GM12878 (cell line): Measurements from ENCODE around the gene ACAP1. TPM values are rescaled to one million over a fixed set of nuclear protein-coding genes. Genes with fewer than 3 reads are reported as not detected.

Source experiments
- ATAC-seq: fragments of 200-7000 bp; cut with Tn5 transposase; 3 replicates; pipeline ENCODE4 v1.9.1; 2020; ENCODE audit warnings: mild to moderate bottlenecking, moderate library complexity
- BruUV-seq: library from RNA; stranded (reverse); fragments of 400-500 nt; replicated peaks from 2 replicates; lab custom pipeline; 2021; lab: Mats Ljungman, UMichigan
- CTCF ChIA-PET: fragments of 300-600 bp; sonication (Branson Sonifier 250); formaldehyde crosslinking; extraction: SDS; loops from one replicate; lab custom pipeline; 2021; ENCODE audit warnings: inconsistent platforms; lab: Yijun Ruan, JAX
- POLR2A ChIA-PET: fragments of 350-600 bp; formaldehyde crosslinking; extraction: SDS; loops from one replicate; lab custom pipeline; 2021; ENCODE audit warnings: inconsistent platforms; lab: Charles Lee
- RAD21 ChIA-PET: fragments of 300-600 bp; sonication (Branson Sonifier 250); formaldehyde crosslinking; loops from one replicate; lab custom pipeline; 2023; ENCODE audit warnings: antibody characterized with exemption; ENCODE audit not compliant: unreplicated experiment; lab: Charles Lee
- SMC1A ChIA-PET: fragments of 300-600 bp; sonication (Branson Sonifier 250); formaldehyde crosslinking; loops from one replicate; lab custom pipeline; 2023; ENCODE audit not compliant: unreplicated experiment, uncharacterized antibody; lab: Charles Lee
- DNase-seq: peaks from one replicate; pipeline ENCODE4 v3.0.0-alpha.2; 2011; ENCODE audit warnings: low read depth, low spot score
- FAIRE-seq: peaks from 3 replicates; lab custom pipeline; 2011; peaks lifted over from hg19 to GRCh38; lab: Jason Lieb, UNC
- H2AFZ ChIP-seq: 2 replicates; pipeline ENCODE4 v1.6.0; 2011; ENCODE audit warnings: low read depth, low read length, control low read depth; ENCODE audit not compliant: control insufficient read depth
- H3K27ac ChIP-seq: 2 replicates; pipeline ENCODE4 v1.5.1; 2011; ENCODE audit warnings: control low read depth; ENCODE audit not compliant: control insufficient read depth, insufficient read depth
- H3K27me3 ChIP-seq, 2 experiments: replicated peaks in 1 of 2; 2 replicates each; pipeline versions ENCODE4 v1.6.0 to v1.6.1; 2011; ENCODE audit warnings: low read length in 1 of 2; ENCODE audit not compliant: control insufficient read depth in 2 of 2, insufficient read depth in 2 of 2
- H3K36me3 ChIP-seq, 2 experiments: 2 replicates each; pipeline ENCODE4 v1.5.1; 2011; ENCODE audit warnings: low read length in 1 of 2; ENCODE audit not compliant: control insufficient read depth in 2 of 2, insufficient read depth in 2 of 2
- H3K4me1 ChIP-seq: 2 replicates; pipeline ENCODE4 v1.6.1; 2011; ENCODE audit warnings: mild to moderate bottlenecking, low read length, moderate library complexity, mixed read lengths; ENCODE audit not compliant: control insufficient read depth, insufficient read depth
- H3K4me2 ChIP-seq: 2 replicates; pipeline ENCODE4 v1.6.0; 2011; ENCODE audit warnings: control low read depth; ENCODE audit not compliant: control insufficient read depth, insufficient read depth
- H3K4me3 ChIP-seq: fragments of 200-600 bp; sonication (generic); 2 replicates; pipeline ENCODE4 v1.5.1; 2016
- H3K79me2 ChIP-seq: 2 replicates; pipeline ENCODE4 v1.6.0; 2011; ENCODE audit warnings: low read length; ENCODE audit not compliant: control insufficient read depth, insufficient read depth
- H3K9ac ChIP-seq: 2 replicates; pipeline ENCODE4 v1.8.0; 2011; ENCODE audit warnings: low read length, control low read depth, mixed read lengths; ENCODE audit not compliant: control insufficient read depth, insufficient read depth
- H3K9me3 ChIP-seq: replicated peaks from 3 replicates; pipeline ENCODE4 v1.5.1; 2011; ENCODE audit warnings: mild to moderate bottlenecking, low read length; ENCODE audit not compliant: control insufficient read depth, insufficient read depth
- H4K20me1 ChIP-seq: 2 replicates; pipeline ENCODE4 v1.6.0; 2011; ENCODE audit not compliant: control insufficient read depth, insufficient read depth
- CBFB ChIP-seq: IDR thresholded peaks from 2 replicates; pipeline ENCODE4 v1.6.1; 2016; ENCODE audit warnings: antibody characterized with exemption, low read depth
- CHD1 ChIP-seq: IDR thresholded peaks from 2 replicates; pipeline ENCODE4 v1.6.1; 2012; ENCODE audit warnings: low read depth, low read length, improper control_type of control experiment
- FOXK2 ChIP-seq: fragments of 450-650 bp; IDR thresholded peaks from 2 replicates; pipeline ENCODE4 v1.6.1; 2017; ENCODE audit warnings: mild to moderate bottlenecking, moderate library complexity
- KAT2A ChIP-seq: conservative IDR thresholded peaks from 2 replicates; pipeline ENCODE4 v1.6.1; 2011; ENCODE audit warnings: low read depth, low read length; ENCODE audit not compliant: control insufficient read depth
- RFX5 ChIP-seq: IDR thresholded peaks from 2 replicates; pipeline ENCODE4 v1.6.1; 2011; ENCODE audit warnings: low read depth, low read length, improper control_type of control experiment
- YY1 ChIP-seq: IDR thresholded peaks from 2 replicates; pipeline ENCODE4 v1.6.1; 2011; ENCODE audit warnings: low read depth, mild to moderate bottlenecking, low read length
- WGBS: methylation state at CpG from one replicate; pipeline ENCODE4 v1.1.6; 2016; ENCODE audit warnings: low lambda C conversion rate; ENCODE audit not compliant: insufficient replicate concordance, insufficient coverage; ENCODE audit errors: missing lambda C conversion rate; 5-methylcytosine and 5-hydroxymethylcytosine counted together
- in situ Hi-C: fragments of 300-500 bp; cut with MboI; formaldehyde crosslinking; loops from 9 replicates; pipeline ENCODE4 v1.14.3; 2018; ENCODE audit warnings: mixed read lengths
- intact Hi-C: fragments of 100-400 bp; cut with micrococcal nuclease; formaldehyde crosslinking; loops from one replicate; pipeline ENCODE4 v1.14.2; 2022; ENCODE audit not compliant: unreplicated experiment
- polyA plus RNA-seq, 11 experiments: library from polyadenylated mRNA; depleted of rRNA in 4 of 11; unstranded in 6 of 11; stranded (reverse) in 5 of 11; fragments of >200 nt; fragmentation: Nextera tagmentation in 4 of 11; fragmentation: Illumina TruSeq in 1 of 11; extraction: Ambion mirVana in 4 of 11; extraction: Trizol in 1 of 11; gene quantifications; 1 replicate in 1 of 11; 2 replicates in 10 of 11; pipeline versions ENCODE4 v1.2.1 to v1.2.3, GENCODE V29; 2011 to 2016; ENCODE audit warnings: inconsistent platforms in 2 of 11, missing spikeins in 2 of 11, low read depth in 1 of 11
- total RNA-seq, 4 experiments: library from RNA; depleted of rRNA in 3 of 4; stranded (reverse); fragments of >200 nt in 3 of 4; fragmentation: Illumina TruSeq in 1 of 4; extraction: Trizol in 1 of 4; gene quantifications; 2 replicates each; pipeline versions ENCODE4 v1.2.1 to v1.2.3, GENCODE V29; 2013 to 2021
- TF ChIP-seq, protein P1 (sequence below): fragments of 150-350 bp; IDR thresholded peaks from 2 replicates; pipeline ENCODE4 v1.6.1; 2014; ENCODE audit warnings: mild to moderate bottlenecking, low read depth, low read length

The ACAP1 gene
- total and polyA plus RNA-seq, 10 of the 15 experiments (the other 5 are each of a cell fraction or from before 2014, with no cell fraction given), result 5.7 to 245 (median 118) TPM

DNA sequence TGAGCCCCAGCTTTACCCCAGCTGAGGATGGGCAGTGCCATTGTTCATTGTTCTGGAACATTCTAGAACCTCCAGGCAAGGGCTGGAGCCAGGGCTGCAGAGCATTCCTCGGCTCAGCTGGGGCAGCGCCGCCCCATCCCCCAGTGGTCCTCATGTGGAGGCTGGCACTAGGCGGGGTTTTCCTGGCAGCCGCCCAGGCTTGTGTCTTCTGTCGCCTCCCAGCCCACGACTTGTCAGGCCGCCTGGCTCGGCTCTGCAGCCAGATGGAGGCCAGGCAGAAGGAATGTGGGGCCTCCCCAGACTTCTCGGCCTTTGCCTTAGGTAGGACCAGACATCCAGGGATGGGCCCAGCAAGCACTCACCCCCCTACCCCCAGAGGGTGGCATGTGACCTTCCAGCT, 18.7 kb downstream of the ACAP1 start, which contains the start of gene TMEM95:
TMEM95 (plus strand) TSS at position 104 of the 400 bp plus-strand sequence; CDS start at position 153, 49 bp downstream.
- DNase-seq, result no peak
- in situ Hi-C loops, result no loop called here
- H3K79me2 ChIP-seq, result peaks cover 7% of the 10 kb centered on the region
- no peaks in the 10 kb centered on the region for H3K27me3 ChIP-seq
- TF ChIP-seq CHD1, result no peak
- TF ChIP-seq CBFB, result no peak
- no peak for TF ChIP-seq RFX5
- no peak for TF ChIP-seq YY1
- no peak for TF ChIP-seq KAT2A
- no peak for TF ChIP-seq FOXK2
- TF ChIP-seq, protein P1, sequence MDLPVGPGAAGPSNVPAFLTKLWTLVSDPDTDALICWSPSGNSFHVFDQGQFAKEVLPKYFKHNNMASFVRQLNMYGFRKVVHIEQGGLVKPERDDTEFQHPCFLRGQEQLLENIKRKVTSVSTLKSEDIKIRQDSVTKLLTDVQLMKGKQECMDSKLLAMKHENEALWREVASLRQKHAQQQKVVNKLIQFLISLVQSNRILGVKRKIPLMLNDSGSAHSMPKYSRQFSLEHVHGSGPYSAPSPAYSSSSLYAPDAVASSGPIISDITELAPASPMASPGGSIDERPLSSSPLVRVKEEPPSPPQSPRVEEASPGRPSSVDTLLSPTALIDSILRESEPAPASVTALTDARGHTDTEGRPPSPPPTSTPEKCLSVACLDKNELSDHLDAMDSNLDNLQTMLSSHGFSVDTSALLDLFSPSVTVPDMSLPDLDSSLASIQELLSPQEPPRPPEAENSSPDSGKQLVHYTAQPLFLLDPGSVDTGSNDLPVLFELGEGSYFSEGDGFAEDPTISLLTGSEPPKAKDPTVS, result peak; percentile 96
- ChIA-PET RAD21 (interaction anchor here (0.5 to 3.6 kb wide), 15 partner anchors 18 to 333 kb away, joined by 3 to 31 read pairs (median 5); partner anchors contain the start of genes ACAP1, MPDU1, NEURL4 and TMEM102), CTCF (interaction anchor here (0.6 to 4.0 kb wide), 29 partner anchors 13 to 516 kb away, joined by 3 to 58 read pairs (median 6); partner anchors contain the start of genes ACAP1, CD68, SENP3 and SOX15), POLR2A (interaction anchor here (0.6 to 1.5 kb wide), 6 partner anchors 40 to 502 kb away, joined by 3 to 6 read pairs (median 4); partner anchors contain the start of genes GPS2, SLC2A4, TP53 and WRAP53), SMC1A (interaction anchor here (0.8 to 2.4 kb wide), 10 partner anchors 19 to 309 kb away, joined by 3 to 9 read pairs (median 5); partner anchors contain the start of genes ACAP1, SLC2A4 and TMEM256)
- H2AFZ ChIP-seq, result no peak within 1 kb of the TSS
- no TSS peak for BruUV-seq
- H3K4me3 ChIP-seq, result no peak within 1 kb of the TSS
- 76% methylated on average over 10 of the region's 10 CpGs for WGBS
- H3K9me3 ChIP-seq, result no peaks in the 10 kb centered on the region
- 0 out of 2 replicates have a peak within 1 kb of the TSS, but pooled peaks have one; percentile 14 for H3K9ac ChIP-seq
- H4K20me1 ChIP-seq, result no peaks in the 10 kb centered on the region
- H3K36me3 ChIP-seq, result no peaks in the 10 kb centered on the region
- peak within 1 kb of the TSS; percentile 30; the same call in 1 of the 2 replicates for H3K4me2 ChIP-seq
- no peak for FAIRE-seq
- ATAC-seq, result no peak
- intact Hi-C loops, result no loop called here
- peaks cover 23% of the 10 kb centered on the region for H3K4me1 ChIP-seq
- H3K27ac ChIP-seq, result no peak within 1 kb of the TSS
